Sigmoid colon (tissue), 7 donors: ENCODE data around the gene SUGP1. TPM values are rescaled to one million over a fixed set of nuclear protein-coding genes. Genes with fewer than 3 reads are reported as not detected.

ENCODE experiments used
- DNase-seq: peaks from one replicate; pipeline ENCODE4 v3.0.0-alpha.2; 2019
- H3K27ac ChIP-seq, 4 donors: fragments of 200-600 bp; sonication (generic); one replicate each; pipeline ENCODE4 v1.5.1; 2016 to 2019; ENCODE audit warnings: mild to moderate bottlenecking in 1 of 4
- H3K27me3 ChIP-seq, 3 donors: fragments of 200-600 bp; sonication (generic); one replicate each; pipeline ENCODE4 v1.5.1; 2019; ENCODE audit warnings: mild to moderate bottlenecking in 1 of 3
- H3K36me3 ChIP-seq, 4 donors: fragments of 200-600 bp; sonication (generic); one replicate each; pipeline ENCODE4 v1.5.1; 2016 to 2019
- H3K4me1 ChIP-seq, 4 donors: fragments of 200-600 bp; sonication (generic); one replicate each; pipeline ENCODE4 v1.5.1; 2017 to 2019
- H3K4me3 ChIP-seq, 4 donors: fragments of 200-600 bp; sonication (generic); one replicate each; pipeline ENCODE4 v1.5.1; 2017 to 2019; ENCODE audit warnings: mild to moderate bottlenecking in 2 of 4, moderate library complexity in 1 of 4
- H3K9me3 ChIP-seq, 4 donors: fragments of 200-600 bp in 3 of 4; sonication (generic) in 3 of 4; one replicate each; pipeline versions ENCODE4 v1.5.1 to v1.6.1; 2013 to 2019
- CTCF ChIP-seq, 4 experiments: fragments of 450-650 bp in 3 of 4; fragments of 200-600 bp in 1 of 4; IDR thresholded peaks; one replicate each; pipeline ENCODE4 v1.5.1; 2016 to 2019; ENCODE audit warnings: antibody characterized with exemption in 4 of 4, mild to moderate bottlenecking in 3 of 4, moderate library complexity in 2 of 4
- EP300 ChIP-seq, 4 donors: sonication (generic); formaldehyde crosslinking; IDR thresholded peaks; one replicate each; pipeline ENCODE4 v1.6.1; 2017; ENCODE audit warnings: antibody characterized with exemption in 4 of 4
- POLR2A ChIP-seq, 2 donors: fragments of 450-650 bp; IDR thresholded peaks; one replicate each; pipeline ENCODE4 v1.6.1; 2016; ENCODE audit warnings: antibody characterized with exemption in 2 of 2, mild to moderate bottlenecking in 2 of 2, moderate library complexity in 2 of 2
- POLR2AphosphoS5 ChIP-seq, 4 donors: sonication (generic); formaldehyde crosslinking; IDR thresholded peaks; one replicate each; pipeline ENCODE4 v1.6.1; 2017; ENCODE audit warnings: antibody characterized with exemption in 4 of 4
- WGBS, 2 donors: extraction: QIAGEN DNeasy Blood & Tissue Kit; methylation state at CpG; one replicate each; pipeline ENCODE4 v1.1.7; 2013; 5-methylcytosine and 5-hydroxymethylcytosine counted together
- intact Hi-C: fragments of 100-400 bp; cut with DNase I; formaldehyde crosslinking; loops from one replicate; pipeline ENCODE4 v1.15.1; 2023
- polyA plus RNA-seq, 3 donors: library from polyadenylated mRNA; stranded (reverse); fragments of 200-250 nt; gene quantifications; one replicate each; pipeline ENCODE4 v1.2.3, GENCODE V29; 2013
- total RNA-seq, 4 donors: library from RNA; depleted of rRNA; stranded (reverse); fragments of >200 nt; gene quantifications; one replicate each; pipeline ENCODE4 v1.1.0, GENCODE V29; 2016
- donor health status: healthy with polysubstance abuse.
- donor health status: Bipolar disorder and iron deficiency.
- donor health status: healthy.

SUGP1 gene
- total and polyA plus RNA-seq, 7 donors, result 21.0 to 51.0 (median 32.1) TPM

GRCh38 chr19:19303411-19303810, 16.9 kb downstream of the SUGP1 start:
- H3K27ac ChIP-seq, result no peak overlapping the region
- H3K4me3 ChIP-seq, result no peak overlapping the region
- H3K9me3 ChIP-seq, result no peaks in the 10 kb centered on the region
- WGBS, 2 donors, result 95 to 96% methylated on average over 14 of the region's 14 CpGs
- H3K27me3 ChIP-seq, result no peaks in the 10 kb centered on the region
- TF ChIP-seq CTCF (IDR thresholded peaks at IDR 0.05), result no peak
- TF ChIP-seq POLR2A (IDR thresholded peaks at IDR 0.05), result no peak
- TF ChIP-seq EP300 (IDR thresholded peaks at IDR 0.05), result no peak
- no peak for TF ChIP-seq POLR2AphosphoS5 (IDR thresholded peaks at IDR 0.05)
- no peaks in the 10 kb centered on the region for H3K4me1 ChIP-seq
- no peak for DNase-seq
- H3K36me3 ChIP-seq, result peaks cover 34 to 84% (median 53%) of the 10 kb centered on the region in 4 donors
- intact Hi-C loops, result no loop called here

- no peak for TF ChIP-seq POLR2A (IDR thresholded peaks at IDR 0.05)
- TF ChIP-seq CTCF (IDR thresholded peaks at IDR 0.05), result no peak
- no peak for TF ChIP-seq EP300 (IDR thresholded peaks at IDR 0.05)
- no peak for TF ChIP-seq POLR2AphosphoS5 (IDR thresholded peaks at IDR 0.05)
- no peaks in the 10 kb centered on the region for H3K9me3 ChIP-seq
- no peaks in the 10 kb centered on the region for H3K27me3 ChIP-seq
- intact Hi-C loops, result no loop called here
- peaks cover 23 to 71% (median 37%) of the 10 kb centered on the region in 4 donors for H3K36me3 ChIP-seq
- H3K4me3 ChIP-seq, result no peak overlapping the region
- no peak for DNase-seq
- 97% methylated on average over 12 of the region's 12 CpGs for WGBS, 2 donors
- no peaks in the 10 kb centered on the region for H3K4me1 ChIP-seq
- H3K27ac ChIP-seq, result no peak overlapping the region
Observed at GRCh38 chr19:19300613-19301012, 19.7 kb downstream of the SUGP1 start.

GRCh38 chr19:19297759-19298158, 22.6 kb downstream of the SUGP1 start:
- 86% methylated on average over 9 of the region's 9 CpGs for WGBS, 2 donors
- Histone ChIP-seq H3K27ac (no peak overlapping the region), H3K36me3 (peaks cover 16 to 70% (median 28%) of the 10 kb centered on the region in 4 donors)

GRCh38 chr19:19296953-19297689, 23.2 kb downstream of the SUGP1 start:
- intact Hi-C loops, result no loop called here
- Histone ChIP-seq H3K27ac (no peak overlapping the region), H3K36me3 (peaks cover 13 to 70% (median 29%) of the 10 kb centered on the region in 4 donors)

More at GRCh38 chr19:19297759-19298158, 22.6 kb downstream of the SUGP1 start:
- intact Hi-C loops, result no loop called here
- H3K27me3 ChIP-seq, result no peaks in the 10 kb centered on the region
- DNase-seq, result no peak
- peaks cover 0 to 1% (median 0%) of the 10 kb centered on the region in 4 donors for H3K9me3 ChIP-seq
- no peak overlapping the region for H3K4me3 ChIP-seq
- TF ChIP-seq EP300 (IDR thresholded peaks at IDR 0.05) (no peak), POLR2AphosphoS5 (IDR thresholded peaks at IDR 0.05) (no peak), POLR2A (IDR thresholded peaks at IDR 0.05) (no peak), CTCF (IDR thresholded peaks at IDR 0.05) (no peak)
- no peaks in the 10 kb centered on the region for H3K4me1 ChIP-seq

More at GRCh38 chr19:19296953-19297689, 23.2 kb downstream of the SUGP1 start:
- 93 to 95% methylated on average over 19 of the region's 19 CpGs for WGBS, 2 donors
- TF ChIP-seq POLR2A (IDR thresholded peaks at IDR 0.05), result no peak
- TF ChIP-seq CTCF (IDR thresholded peaks at IDR 0.05), result no peak
- no peak for TF ChIP-seq POLR2AphosphoS5 (IDR thresholded peaks at IDR 0.05)
- TF ChIP-seq EP300 (IDR thresholded peaks at IDR 0.05), result no peak
- Histone ChIP-seq H3K9me3 (peaks cover 0 to 5% (median 0%) of the 10 kb centered on the region in 4 donors), H3K4me3 (no peak overlapping the region), H3K27me3 (no peaks in the 10 kb centered on the region), H3K4me1 (no peaks in the 10 kb centered on the region)
- DNase-seq, result no peak
